GM06990 (cell line): ENCODE results near the gene RGS13.

ENCODE experiments used
- DNase-seq: peaks from one replicate; pipeline ENCODE4 v3.0.0-alpha.2; 2011; ENCODE audit not compliant: insufficient read length; ENCODE audit errors: extremely low read depth
- H3K27me3 ChIP-seq: replicated peaks from 2 replicates; pipeline ENCODE4 v1.6.0; 2011; ENCODE audit warnings: low read length; ENCODE audit not compliant: control insufficient read depth, insufficient read depth
- H3K36me3 ChIP-seq: 2 replicates; pipeline ENCODE4 v1.5.1; 2011; ENCODE audit warnings: low read length; ENCODE audit not compliant: control insufficient read depth, insufficient read depth
- H3K4me3 ChIP-seq: replicated peaks from 2 replicates; pipeline ENCODE4 v1.5.1; 2011; ENCODE audit warnings: low read depth, mild to moderate bottlenecking, control low read depth, low read length
- CTCF ChIP-seq: IDR thresholded peaks from 2 replicates; pipeline ENCODE4 v1.5.1; 2011; ENCODE audit warnings: low read length, control low read depth, mild to moderate bottlenecking, inconsistent platforms; ENCODE audit not compliant: insufficient read depth, poor library complexity, severe bottlenecking

RGS13 gene

GRCh38 chr1:192691041-192691440 is 55.1 kb downstream of the RGS13 start:
- Histone ChIP-seq H3K4me3 (no peak overlapping the region), H3K36me3 (no peaks in the 10 kb centered on the region), H3K27me3 (no peaks in the 10 kb centered on the region)
- no peak for TF ChIP-seq CTCF
- DNase-seq: no peak

DNA sequence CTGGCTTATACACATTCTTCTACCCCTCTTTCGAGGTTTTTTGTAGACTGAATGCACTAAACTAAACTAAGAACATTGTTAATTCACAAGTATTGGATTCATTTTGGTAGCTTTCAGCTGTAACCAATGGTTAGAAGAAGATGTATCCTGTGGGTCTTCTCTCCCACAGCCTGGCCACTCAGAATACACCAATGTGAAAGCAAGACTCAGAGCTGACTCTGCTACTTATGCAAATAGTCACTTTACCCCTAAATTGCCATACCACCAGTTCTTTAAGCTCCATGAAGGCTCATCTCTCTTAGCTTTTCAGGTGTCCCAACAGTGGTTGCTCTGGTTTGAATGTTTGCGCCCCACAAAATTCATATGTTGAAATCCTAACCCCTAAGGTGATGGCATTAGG is 60.1 kb downstream of the RGS13 start:
- no peaks in the 10 kb centered on the region for H3K27me3 ChIP-seq
- no peak overlapping the region for H3K4me3 ChIP-seq
- H3K36me3 ChIP-seq: no peaks in the 10 kb centered on the region
- no peak for DNase-seq
- TF ChIP-seq CTCF: no peak

- no peak for TF ChIP-seq CTCF
- Histone ChIP-seq H3K36me3 (no peaks in the 10 kb centered on the region), H3K27me3 (no peaks in the 10 kb centered on the region), H3K4me3 (no peak overlapping the region)
- DNase-seq: no peak
Observed at GRCh38 chr1:192697771-192698170, 61.8 kb downstream of the RGS13 start.

DNA sequence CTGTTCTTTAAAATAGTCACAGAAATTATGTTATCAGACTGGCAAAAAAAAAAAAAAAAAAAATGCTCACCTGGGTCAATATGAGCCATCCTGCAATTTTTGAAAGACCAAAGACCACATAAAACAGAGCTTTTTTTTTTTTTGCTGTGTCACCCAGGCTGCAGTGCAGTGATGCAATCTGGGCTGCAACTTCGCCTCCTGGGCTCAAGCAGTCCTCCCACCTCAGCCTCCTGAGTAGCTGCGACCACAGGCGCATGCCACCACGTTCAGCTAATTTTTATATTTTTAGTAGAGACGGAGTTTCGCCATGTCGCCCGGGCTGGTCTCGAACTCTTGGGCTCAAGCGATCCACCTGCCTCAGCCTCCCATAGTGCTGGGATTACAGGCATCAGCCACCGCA is 62.8 kb downstream of the RGS13 start:
- Histone ChIP-seq H3K27me3 (no peaks in the 10 kb centered on the region), H3K36me3 (no peaks in the 10 kb centered on the region), H3K4me3 (no peak overlapping the region)
- no peak for DNase-seq
- TF ChIP-seq CTCF: no peak

DNA sequence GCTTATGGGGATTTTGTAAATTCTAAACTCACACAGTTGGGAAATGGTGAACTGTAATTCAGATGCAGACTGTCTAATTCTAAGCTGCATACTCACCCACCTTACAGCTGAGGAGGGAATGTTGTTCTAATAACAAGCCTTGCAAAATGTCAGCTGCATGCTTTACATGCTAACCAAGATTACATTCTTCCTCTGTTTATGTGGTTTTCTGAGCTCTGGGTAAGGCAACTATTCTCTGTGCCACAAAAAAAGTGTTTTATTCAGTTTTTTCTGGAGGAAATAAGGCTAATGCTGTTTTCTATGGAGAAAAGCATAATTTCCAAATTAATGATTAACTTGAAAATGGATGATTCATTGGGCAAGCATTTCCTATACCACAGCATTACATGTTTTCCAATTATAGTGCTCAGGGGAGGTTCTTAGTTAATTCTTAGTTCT is 64.9 kb downstream of the RGS13 start:
- TF ChIP-seq CTCF: no peak
- DNase-seq: no peak
- Histone ChIP-seq H3K4me3 (no peak overlapping the region), H3K36me3 (no peaks in the 10 kb centered on the region), H3K27me3 (no peaks in the 10 kb centered on the region)

DNA sequence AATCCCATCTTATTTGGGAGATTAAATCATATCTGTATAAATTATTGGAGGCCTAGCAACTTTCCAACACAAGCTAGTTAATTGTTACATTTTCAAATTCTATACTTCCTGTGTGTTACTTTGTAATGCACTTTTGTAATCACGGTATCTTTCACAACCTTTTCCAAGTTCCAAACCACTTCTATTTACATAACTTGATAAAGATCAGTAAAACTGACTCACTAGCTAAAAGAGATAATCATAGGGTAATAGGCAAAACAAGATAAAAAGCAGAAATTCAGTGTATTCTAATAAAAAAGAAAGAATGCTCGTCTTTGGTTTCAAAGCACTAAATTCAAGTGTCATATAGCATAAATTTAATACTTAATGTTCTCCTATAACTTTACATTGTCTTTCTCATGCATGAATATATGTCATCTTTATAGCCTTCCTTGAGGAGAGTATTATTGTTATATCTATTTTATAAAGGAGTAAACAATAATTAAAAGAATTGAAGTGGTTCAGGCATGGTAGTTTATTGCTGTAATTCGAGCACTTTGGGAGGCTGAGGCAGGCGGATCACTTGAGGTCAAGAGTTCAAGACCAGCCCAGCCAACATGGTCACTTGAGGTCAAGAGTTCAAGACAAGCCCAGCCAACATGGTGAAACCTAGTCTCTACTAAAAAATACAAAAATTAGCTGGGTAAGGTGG is 66.4 kb downstream of the RGS13 start:
- TF ChIP-seq CTCF: no peak
- DNase-seq: no peak
- no peaks in the 10 kb centered on the region for H3K27me3 ChIP-seq
- no peak overlapping the region for H3K4me3 ChIP-seq
- no peaks in the 10 kb centered on the region for H3K36me3 ChIP-seq
